Right ventricle myocardium inferior (tissue), 1 donor: ENCODE measurements around the gene TTC4. TPM values are rescaled to one million over a fixed set of nuclear protein-coding genes. Genes with fewer than 3 reads are reported as not detected.
"Not testable (repeated sequence)": the region's sequence is repeated elsewhere in the genome, so short reads cannot be mapped to it uniquely, and the experiment has no call there.

Source experiments
- ATAC-seq: fragments of 200-7000 bp; cut with Tn5 transposase; one replicate; pipeline ENCODE4 v1.9.1; 2020; ENCODE audit warnings: mild to moderate bottlenecking, moderate library complexity
- DNase-seq: peaks from one replicate; pipeline ENCODE4 v3.0.0; 2021; ENCODE audit errors: missing footprints
- intact Hi-C: fragments of 100-400 bp; cut with DNase I; formaldehyde crosslinking; loops from one replicate; pipeline ENCODE4 v1.11.0; 2022
- total RNA-seq: library from RNA; stranded (reverse); fragmentation: NEBNext Ultra II Directional; extraction: Animal tissue kit (Norgen Biotek cat#: 25700); gene quantifications from one replicate; pipeline ENCODE4 v1.2.1, GENCODE V29; 2021
- donor health status: DM: no; HTN: yes; CAD: no; lungs with severe emphysema.

Gene TTC4
- total RNA-seq, 1 donor from 2014 or later: 12.8 TPM

GRCh38 chr1:54767526-54767925, 51.9 kb downstream of the TTC4 start:
- intact Hi-C loops: loop anchor here (10.0 kb wide), 1 partner anchor 823 kb away; the partner anchor contains the start of genes IFT25 and LRRC42
- no peak for DNase-seq
- no peak for ATAC-seq

DNA sequence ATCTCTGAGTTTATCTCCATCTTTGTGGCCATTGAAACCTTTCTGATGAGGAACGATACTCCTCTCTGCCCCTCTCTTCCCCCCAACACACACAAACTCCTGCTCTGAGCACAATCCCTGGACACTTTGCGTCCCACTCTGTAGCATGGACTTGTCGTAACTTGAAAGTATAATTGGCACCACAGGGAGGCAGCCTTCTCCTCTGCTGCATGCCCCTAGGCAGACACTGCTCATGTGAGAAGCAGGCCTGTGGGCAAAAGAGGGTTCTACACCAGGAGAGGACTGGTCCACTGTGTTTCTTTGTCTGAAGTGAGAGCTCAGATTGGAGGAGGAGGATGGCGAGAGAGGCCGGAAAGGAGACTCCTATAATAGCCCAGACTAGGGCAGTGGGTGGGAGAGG, 52.4 kb downstream of the TTC4 start:
- ATAC-seq (no peak), DNase-seq (no peak)
- intact Hi-C loops: loop anchor here (10.0 kb wide), 1 partner anchor 823 kb away; the partner anchor contains the start of genes IFT25 and LRRC42

GRCh38 chr1:54772951-54773350, 57.3 kb downstream of the TTC4 start:
- DNase-seq (no peak), ATAC-seq (no peak)
- intact Hi-C loops: no loop called here

DNA sequence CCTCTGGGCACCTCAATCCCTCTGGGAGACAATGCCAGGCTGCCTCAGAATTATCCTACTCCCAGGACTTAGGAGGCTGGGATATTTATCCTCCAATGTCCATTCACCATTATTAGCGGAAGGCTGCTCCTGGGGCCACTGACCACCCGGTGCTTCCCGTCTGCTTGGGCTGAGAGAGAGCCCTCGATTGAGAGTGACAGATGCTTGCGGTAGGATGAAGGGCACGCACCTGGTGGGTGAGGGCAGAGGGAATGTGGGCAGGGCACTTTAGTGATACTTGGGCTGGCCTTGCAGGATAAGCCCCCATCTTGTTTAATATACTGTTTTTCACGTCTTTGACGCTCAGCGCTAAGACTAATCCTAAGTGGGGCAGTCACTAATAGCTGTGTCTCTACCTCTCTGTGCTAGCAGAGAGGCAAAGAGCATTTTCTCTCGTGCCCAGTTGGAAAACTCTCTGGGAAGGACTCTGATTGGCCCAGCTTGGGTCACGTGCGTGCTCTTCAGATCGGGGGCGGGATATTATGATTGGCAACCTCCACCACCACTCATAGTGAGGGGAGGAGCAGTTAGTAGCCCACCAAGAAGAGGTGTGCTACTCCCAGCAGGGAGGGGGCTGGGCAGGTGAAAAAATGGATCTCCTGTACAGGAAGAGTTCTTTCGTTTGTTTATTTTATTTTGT, 59.3 kb downstream of the TTC4 start:
- DNase-seq (no peak), ATAC-seq (no peak)
- intact Hi-C loops: no loop called here

DNA sequence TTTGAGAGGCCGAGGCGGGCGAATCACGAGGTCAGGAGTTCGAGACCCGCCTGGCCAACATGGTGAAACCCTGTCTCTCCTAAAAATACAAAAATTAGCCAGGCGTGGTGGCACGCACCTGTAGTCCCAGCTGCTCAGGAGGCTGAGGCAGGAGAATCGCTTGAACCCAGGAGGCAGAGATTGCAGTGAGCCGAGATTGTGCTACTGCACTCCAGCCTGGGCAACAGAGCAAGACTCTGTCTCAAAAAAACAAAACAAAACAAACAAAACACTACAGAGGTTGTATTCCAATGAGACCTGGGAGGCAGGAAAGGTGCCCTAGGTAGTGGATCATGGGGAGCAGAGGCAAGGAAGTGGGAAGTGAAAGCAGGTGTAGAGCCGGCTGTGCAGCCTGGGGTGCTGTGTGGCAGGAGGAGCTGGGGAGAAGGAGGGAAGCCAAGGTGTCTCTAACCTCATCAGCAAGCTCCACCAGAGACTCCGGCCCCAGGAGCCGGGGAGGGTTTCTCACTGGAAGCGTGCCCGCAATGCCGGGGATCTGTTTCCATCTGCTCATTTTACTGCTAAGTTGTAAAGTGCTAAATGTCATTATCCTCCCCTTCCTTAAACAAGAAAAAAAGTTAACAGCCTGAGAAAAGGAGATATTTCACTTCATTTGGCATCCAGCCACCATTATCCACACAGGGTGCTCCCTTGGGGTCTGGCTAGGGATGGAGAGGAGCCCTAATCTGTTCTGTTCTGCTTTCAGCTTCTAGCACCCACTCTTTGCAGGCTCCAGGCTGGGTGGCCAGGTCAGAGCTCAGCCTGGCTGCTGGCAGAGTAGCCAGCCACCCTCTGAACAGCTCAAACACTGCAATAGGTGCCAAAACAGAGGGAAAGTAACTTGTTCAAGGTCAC, 60.4 kb downstream of the TTC4 start:
- ATAC-seq, DNase-seq, intact Hi-C loops: not testable (repeated sequence)

GRCh38 chr1:54777011-54777410, 61.4 kb downstream of the TTC4 start:
- ATAC-seq: no peak

DNA sequence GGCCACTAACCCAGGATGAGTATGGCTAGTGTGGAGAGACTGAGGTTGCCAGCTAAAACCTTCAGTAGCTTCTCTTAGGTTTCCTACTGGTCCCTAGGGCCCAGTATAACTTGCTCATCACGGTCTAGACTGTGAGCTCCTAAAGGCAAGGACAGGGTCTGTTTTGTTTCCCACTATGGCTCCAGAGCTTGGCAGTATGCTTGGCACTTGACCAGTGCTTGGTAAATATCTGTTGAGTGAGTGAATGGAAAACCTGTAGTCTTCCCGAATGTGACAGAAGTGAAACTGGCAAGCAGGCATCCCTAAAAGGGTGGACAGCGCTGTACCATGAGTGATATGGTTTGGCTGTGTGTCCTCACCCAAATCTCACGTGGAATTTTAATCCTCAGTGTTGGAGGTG, 61.8 kb downstream of the TTC4 start:
- intact Hi-C loops: no loop called here
- ATAC-seq (peak; percentile 10), DNase-seq (no peak)

More at GRCh38 chr1:54777011-54777410, 61.4 kb downstream of the TTC4 start:
- intact Hi-C loops: no loop called here
- no peak for DNase-seq

- no peak for DNase-seq
- ATAC-seq: peak; percentile 6
- intact Hi-C loops: no loop called here
These were observed 65.5 kb downstream of the TTC4 start for GRCh38 chr1:54781023-54781723.

DNA sequence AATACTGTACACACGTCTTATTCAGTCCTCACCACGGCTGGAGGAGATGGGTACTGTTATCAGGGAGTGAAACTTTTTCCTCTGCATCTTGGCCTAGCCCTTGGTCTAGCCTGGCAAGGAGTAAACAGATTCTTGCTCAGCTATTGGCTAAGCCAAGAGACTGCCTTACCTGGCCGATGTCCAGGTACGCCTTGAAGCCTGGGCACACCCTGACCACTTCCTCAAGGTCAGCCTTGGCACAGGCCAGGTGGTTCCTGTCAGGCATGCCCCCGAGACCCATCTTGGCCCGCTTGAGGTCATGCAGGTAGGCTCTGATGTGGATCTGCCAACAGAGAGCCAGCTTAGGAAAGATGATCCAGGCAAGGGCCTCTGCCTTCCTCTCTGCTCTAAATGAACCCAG, 66.5 kb downstream of the TTC4 start:
- no peak for ATAC-seq
- intact Hi-C loops: no loop called here
- no peak for DNase-seq

- intact Hi-C loops: no loop called here
- ATAC-seq (no peak), DNase-seq (no peak)
These were observed 66.9 kb downstream of the TTC4 start for GRCh38 chr1:54782588-54782987.

DNA sequence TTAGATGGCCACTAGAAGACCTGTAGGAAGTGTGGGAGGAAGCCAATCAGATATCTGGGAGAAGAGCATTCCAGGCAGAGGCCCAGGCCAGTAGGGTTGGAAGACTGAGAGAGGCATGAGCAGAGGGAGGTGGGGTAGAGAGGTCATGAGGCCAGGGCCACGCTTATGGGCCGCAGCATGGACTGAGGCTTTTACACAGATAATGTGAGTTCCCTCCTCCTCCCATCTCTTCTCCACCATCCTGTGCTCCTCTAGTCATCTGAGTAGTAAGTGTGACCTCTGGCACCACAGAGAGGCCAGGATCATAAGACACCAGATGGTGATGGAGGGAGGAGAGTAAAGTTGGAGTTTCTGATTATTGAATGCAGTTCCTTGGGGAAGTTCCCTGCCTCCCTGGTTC, 68.4 kb downstream of the TTC4 start:
- intact Hi-C loops: no loop called here
- ATAC-seq: no peak
- no peak for DNase-seq

- no peak for ATAC-seq
- intact Hi-C loops: no loop called here
- no peak for DNase-seq
These were observed 71.1 kb downstream of the TTC4 start for GRCh38 chr1:54786778-54787177.

DNA sequence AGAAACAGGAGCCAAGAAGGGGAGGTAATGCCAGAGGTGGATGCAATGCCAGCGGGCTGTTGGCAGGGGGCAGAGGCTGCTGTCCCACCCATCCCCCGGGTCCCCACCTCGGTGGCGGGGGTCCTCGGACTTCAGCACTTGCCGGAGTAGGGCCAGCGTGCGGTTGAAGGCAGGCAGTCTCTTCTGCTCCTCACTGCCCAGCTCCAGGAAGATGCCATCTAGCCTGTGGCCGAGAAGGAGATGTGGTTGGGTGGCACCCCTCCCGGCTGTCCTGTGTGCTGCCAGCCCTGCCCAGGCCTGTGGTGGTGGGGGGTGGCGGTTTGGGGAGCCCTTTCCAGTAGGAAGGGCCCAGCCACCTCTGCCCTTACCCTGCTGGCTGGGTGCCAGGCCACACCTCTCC, 71.9 kb downstream of the TTC4 start:
- intact Hi-C loops: no loop called here
- no peak for DNase-seq

DNA sequence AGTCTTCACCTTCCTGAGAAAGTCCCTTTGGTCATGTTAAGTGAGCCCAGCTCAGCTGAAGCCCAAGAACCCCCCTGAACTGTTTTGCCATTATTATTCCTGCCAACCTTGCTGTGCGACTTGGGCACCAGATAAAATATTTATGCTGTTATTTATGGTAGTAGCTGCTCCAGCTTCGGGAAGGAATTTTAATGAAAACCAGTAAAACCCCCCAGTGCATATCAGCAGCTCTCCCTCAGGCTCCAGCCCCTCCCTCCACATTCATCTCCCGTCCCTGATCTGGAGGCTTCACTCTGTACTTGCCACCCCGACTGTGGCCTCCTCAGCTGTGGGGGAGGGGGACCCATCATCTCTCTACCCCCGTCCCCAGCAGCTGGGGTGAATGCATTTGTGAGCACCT, 72.8 kb downstream of the TTC4 start:
- no peak for ATAC-seq
- no peak for DNase-seq
- intact Hi-C loops: no loop called here

More for the DNA sequence above, 71.9 kb downstream of the TTC4 start:
- no peak for ATAC-seq

- intact Hi-C loops: no loop called here
- no peak for DNase-seq
- no peak for ATAC-seq
These were observed 76.3 kb downstream of the TTC4 start for GRCh38 chr1:54791880-54792522.
